GM03348 (cell line): Measurements from ENCODE around the gene RASGRF1.

Experiments
- DNase-seq: peaks from one replicate; pipeline ENCODE4 v3.0.0; 2012; ENCODE audit warnings: low spot score

The RASGRF1 gene

GRCh38 chr15:79094611-79095021 is 4.0 kb upstream of the RASGRF1 start:
- no peak for DNase-seq

DNA sequence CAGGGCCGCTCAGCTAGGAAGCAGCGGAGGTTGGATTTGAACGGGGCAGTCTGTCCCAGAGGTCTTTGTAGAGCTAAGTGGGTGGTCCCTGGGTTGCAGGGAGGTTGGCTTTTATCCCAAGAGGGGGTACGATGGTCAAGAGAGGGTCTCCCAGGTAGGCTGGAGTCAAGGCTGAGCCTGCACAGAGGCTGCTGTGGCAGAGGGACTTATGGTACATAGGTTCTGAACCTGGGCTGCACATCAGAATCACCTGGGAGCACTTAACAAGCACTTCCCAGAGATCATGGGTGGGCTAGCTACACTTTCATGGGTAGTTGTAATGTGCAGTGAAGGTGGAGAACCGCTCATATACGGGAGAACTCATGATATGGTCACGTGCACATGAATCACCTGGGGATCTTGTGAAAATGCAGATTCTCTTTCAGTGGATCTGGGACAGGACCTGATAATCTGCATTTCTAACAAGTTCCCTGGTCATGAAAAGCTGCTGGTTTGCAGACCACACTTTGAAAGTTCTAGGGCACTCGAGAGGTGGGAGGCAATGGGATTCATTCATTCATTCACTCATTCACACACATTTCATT is 2.9 kb upstream of the RASGRF1 start:
- no peak for DNase-seq

DNA sequence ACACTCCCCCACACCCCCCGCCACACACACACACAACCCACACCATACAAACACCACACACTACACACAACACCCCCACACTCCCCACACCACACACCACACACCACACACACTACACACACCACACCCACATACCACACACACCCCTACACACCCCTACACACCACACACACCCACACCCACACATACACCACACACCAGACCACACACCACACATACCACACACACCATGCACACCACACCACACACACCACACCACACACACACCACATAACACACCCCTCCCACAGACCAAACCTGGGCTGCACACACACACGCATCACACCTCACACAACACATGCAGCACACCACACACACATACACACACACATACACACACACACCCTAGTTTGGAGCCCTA is 1.8 kb upstream of the RASGRF1 start:
- no peak for DNase-seq

DNA sequence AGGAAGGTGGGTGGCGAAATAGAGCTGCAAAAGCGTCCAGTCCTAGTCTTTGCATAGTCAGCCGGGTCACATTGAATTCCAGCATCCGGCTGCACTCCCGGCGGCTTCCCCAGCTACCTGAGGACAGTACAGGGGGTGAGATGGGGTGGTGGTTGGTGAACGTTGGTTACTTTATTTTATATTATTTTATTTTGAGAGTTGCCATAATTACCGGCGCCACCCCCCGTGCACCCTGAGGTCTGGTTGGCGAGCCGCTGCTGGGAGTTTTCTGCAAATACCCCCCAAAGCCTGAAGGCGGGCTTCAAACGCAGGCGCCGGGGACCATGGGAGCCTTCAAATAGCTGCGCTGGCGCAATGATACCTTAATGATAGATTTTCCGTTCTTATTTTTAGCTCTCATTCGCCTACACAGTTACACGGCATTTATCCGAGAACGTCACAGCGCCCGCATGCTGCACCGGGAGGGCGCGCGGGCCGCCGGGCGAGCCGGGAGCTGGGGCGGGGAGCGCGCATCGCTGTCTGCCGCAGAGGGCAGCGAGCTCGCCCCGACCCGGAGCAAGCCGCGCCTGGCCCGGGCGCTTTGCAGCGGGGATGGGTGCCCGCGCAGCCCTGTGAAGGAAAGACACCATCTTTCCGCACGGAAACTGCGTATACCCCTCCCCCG is 756 bp upstream of the RASGRF1 start:
- peak; percentile 40 for DNase-seq

DNA sequence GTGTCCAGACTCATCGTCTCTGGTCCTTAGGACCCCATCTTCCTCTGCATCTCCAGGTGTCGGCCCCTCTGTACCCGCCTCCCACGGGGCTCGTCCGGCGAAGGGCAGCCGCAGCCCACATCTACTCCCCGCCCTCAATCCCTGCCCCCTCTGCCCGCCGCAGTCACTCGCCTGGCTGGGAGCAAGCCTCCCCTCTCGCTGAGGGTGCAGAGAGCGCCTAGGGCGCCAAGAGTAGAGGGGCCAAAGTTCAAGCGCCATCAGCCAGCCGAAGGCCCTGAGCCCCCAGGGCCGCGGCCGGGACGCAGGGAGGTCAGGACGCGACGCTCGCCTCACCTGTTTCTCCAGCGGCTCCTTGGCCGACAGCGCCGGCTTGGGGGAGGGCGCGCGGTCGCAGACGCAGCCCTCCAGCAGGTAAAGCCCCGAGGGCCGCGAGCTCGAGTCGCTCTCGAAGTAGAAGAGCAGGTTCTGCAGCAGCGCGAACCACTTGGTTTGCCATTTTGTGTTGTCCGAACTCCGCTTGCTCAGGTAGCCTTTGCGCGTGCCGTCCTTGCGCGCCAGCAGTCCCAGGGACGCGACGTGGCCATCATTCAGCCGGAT is 592 bp downstream of the RASGRF1 start:
- DNase-seq = no peak

- DNase-seq = peak; percentile 54
Measured at GRCh38 chr15:79089331-79089889, 1.2 kb downstream of the RASGRF1 start.

GRCh38 chr15:79088426-79089205 is 2.0 kb downstream of the RASGRF1 start:
- no peak for DNase-seq

DNA sequence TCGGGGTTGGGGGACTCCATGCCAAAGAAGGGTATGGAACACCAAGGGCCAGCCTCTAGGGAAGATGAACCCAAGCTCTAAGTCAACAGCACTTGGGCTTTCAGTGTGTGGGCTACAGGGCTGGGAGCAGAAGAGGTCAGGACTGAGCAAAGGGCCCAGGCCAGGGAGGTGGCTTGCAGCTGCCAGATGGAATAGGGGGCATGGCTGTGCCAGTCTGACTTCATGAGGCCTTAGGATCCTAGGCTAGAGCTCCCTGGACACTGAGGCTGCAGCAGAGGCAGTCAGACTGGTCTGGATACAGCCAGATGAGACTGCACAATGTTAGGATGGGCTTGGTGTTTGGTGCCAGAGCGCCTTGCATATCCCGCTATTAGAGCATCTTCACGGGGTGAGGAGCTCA is 3.8 kb downstream of the RASGRF1 start:
- no peak for DNase-seq

DNA sequence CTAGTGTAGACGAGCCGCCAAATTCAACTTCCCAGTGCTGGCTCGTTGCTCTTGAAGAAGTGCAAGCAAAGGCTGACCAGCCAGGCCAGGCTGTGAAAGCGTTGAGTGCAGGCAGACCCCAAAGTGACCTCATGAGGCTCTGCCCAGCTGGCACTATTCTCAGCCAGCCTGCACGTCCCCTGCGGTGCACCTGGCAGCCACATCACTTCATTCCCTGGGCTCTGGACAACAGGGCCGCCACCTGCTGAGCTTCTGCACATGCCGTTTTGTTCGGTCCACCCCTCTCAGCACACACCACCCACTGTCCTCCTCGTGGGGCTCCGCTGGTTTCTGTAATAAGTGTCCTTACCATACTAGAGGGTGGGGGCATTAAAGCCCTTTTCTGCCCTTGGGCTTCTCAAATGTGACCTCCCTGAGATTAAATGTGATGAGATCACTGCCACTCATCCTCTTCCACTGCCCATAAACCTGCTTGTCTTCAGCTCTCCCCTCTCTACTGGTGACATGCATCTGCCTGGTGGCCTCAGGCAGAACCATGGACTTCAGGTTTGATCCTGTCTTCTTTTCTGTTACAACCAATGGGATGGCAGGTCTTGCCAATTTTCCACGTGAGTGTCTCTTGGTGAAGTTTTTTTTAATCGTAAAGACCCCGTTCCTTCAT is 6.1 kb downstream of the RASGRF1 start:
- no peak for DNase-seq

DNA sequence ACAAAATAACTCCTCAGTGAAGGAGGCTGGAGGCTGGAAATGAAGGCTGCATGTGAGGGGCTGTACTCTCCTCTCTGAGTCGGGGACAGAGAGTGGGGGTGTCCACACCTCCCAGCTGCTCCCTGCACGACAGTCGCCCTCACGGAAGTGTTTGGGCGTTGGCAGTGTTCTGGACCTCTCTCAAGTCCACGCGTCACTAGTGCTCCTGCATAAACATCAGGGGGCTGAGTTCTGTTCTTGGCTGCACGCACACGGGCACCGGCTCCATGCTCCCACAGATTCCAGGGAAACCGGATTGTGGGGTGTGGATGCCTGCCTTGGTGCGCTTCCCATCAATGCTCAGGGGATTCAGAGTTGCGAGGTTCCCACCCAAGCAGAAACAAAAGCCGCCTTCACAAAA is 7.4 kb downstream of the RASGRF1 start:
- no peak for DNase-seq

- no peak for DNase-seq
Measured at GRCh38 chr15:79082363-79083070, 8.1 kb downstream of the RASGRF1 start.

DNA sequence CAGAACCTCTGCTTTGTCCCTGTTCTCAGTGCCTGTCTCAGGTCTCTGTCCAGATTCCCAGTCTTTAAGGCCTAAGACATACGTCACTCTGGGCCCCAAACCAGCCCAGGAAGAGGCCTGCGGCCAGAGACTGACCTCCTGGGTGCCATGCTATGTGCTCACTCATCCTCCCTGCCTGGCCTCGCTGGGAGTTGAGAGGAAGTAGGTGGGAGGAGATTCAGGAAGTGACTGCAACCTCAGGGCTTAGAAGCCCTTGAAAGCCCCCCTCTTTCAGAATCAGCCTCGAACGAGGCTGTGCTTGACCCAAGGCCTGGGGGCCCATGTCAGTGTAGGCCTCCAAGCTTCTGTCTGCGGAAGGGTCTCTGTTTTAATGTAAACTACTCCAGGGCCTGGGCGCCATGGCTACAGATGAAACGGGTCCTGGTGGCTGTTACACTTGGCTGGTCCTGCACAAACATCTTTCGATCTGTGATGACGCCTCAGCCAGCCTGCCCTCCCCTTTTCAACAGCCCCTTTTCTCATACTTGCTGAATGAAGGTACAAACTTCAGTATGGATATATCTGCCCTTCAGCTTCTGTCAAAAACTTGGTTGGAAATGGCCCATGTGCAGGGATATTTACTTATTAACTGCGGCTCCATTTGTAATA is 11.7 kb downstream of the RASGRF1 start:
- no peak for DNase-seq

- DNase-seq = no peak
Measured at GRCh38 chr15:79078003-79078402, 12.6 kb downstream of the RASGRF1 start.

GRCh38 chr15:79076661-79077060 is 13.9 kb downstream of the RASGRF1 start:
- DNase-seq = no peak

GRCh38 chr15:79075256-79075655 is 15.3 kb downstream of the RASGRF1 start:
- no peak for DNase-seq

- DNase-seq = no peak
Measured at GRCh38 chr15:79073336-79073735, 17.2 kb downstream of the RASGRF1 start.

DNA sequence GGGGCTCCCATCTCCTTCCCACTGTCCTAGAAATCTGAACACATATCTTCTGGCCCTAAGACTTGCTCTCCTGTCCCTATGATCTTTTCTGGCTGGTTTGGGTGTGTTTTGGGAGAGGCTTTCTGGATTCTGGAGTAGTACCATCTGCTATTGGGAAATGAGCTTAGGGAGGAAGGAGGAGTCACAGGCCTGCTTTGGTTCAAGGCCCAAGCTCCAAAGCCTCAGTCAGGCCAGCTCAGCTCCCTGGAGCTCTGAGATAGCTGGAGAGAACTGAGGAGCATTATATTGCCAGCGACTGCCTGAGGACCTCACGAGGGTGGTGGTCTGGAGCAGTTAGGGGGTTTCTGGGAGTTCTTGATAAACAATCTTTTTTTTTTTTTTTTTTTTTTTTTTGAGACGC is 18.7 kb downstream of the RASGRF1 start:
- peak; percentile 81 for DNase-seq

- DNase-seq = no peak
Measured at GRCh38 chr15:79068790-79069189, 21.8 kb downstream of the RASGRF1 start.

GRCh38 chr15:79067969-79068368 is 22.6 kb downstream of the RASGRF1 start:
- no peak for DNase-seq

DNA sequence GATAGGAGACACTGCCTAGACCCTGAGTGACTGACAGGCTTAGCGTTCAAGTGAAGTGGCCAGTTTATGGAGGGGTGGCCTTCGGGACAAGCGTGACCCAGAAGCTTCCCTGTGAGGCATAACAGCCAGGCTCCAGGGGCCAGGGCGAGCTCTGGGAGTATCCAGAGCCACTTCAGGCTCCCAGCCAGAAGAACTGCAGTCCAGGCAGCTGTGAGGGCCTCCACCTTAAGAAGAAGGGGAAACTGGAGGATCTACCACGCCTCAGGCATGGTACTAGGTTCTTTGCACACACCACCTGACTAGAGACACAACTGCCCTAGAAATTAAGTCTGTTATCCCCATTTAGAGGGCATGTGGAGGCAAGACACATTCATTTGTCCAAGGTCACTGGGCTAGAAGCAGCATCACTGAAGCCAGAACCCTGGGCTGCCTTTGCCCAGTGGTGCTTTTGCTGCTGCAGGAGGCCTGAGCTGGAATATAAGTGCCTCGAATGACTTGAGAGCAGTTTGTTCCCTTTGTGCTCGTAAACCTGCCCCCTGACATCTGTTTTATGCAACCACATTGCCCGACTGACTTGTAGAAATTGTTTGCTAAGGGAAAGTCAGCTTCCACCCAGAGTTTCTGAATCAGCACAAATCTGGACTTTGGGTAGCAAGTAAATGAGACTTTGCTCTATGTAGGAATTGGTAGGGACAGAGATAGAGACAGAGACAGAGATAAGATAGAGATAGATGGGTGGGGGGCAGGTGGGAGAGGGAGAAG is 23.3 kb downstream of the RASGRF1 start:
- no peak for DNase-seq
